HG03095 (cell line): Measurements from ENCODE around the gene IL22RA2.
A peak's percentile ranks its signal among the peaks of the same experiment; 100 is the strongest.
"Not testable (repeated sequence)": the region's sequence is repeated elsewhere in the genome, so short reads cannot be mapped to it uniquely, and the experiment has no call there.

Source experiments
- ATAC-seq: cut with Tn5 transposase; IDR thresholded peaks from one replicate; pipeline ENCODE4 v1.9.1; 2021; ENCODE audit warnings: moderate library complexity; ENCODE audit not compliant: unreplicated experiment

IL22RA2 gene

DNA sequence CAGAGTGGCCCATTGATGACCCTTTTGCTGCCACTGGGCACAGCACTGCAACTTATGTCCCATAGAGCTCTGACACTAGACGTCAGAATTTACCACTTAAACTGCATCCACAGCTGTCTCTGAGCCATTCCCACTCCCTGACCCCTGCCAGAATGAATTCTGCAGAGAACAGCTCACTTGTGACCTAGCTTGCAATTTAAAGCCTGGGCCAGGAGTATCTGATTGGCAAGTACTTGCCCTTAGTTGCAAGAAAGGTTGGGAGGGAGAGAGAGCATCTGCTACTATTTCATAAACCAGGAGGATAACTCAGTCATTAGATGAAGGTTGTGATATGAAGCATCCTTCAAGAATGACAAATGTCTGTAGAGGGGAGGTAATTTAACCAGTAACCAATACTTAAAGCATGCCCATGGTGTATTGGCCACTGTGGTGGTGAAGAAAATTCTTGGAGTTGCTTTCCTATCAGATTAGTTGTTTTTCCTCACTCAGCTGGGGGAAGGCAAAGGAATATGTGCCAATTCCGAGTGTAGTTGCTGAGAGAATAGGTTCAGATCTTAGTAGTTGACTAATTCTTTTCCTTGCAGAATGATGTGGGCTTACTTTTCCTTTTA lies 46.5 kb downstream of the IL22RA2 start:
- no peak for ATAC-seq

GRCh38 chr6:137123078-137123477 lies 50.4 kb downstream of the IL22RA2 start:
- no peak for ATAC-seq

GRCh38 chr6:137122612-137123011 lies 50.8 kb downstream of the IL22RA2 start:
- ATAC-seq: peak; percentile 61

DNA sequence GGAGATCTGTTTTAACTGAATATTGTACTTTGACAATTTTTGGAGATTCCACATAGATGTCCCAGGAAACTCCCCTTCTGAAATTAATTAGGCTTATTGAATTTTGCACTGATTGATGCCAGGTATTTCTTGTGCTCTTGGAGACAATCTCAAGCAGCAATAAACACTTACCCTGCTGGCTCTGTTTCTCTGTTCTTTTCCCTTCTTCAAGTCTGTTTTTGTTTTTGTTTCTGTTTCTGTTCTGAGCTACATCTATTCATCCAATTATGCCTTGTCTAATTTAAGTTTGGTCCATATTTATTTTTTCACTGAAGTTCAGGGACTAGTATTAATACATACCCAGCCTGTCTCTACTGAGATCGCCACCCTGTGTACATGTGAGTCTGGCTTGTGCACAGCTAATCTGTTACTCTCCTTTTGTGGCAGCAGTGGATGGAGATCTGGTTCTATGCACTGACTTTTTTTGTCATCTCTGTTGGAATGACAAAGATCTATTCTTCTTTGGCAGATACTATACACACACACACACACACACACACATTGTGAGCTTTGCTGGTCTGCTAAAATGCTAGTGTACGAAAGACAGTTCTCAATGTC lies 51.9 kb downstream of the IL22RA2 start:
- ATAC-seq: peak; percentile 44

DNA sequence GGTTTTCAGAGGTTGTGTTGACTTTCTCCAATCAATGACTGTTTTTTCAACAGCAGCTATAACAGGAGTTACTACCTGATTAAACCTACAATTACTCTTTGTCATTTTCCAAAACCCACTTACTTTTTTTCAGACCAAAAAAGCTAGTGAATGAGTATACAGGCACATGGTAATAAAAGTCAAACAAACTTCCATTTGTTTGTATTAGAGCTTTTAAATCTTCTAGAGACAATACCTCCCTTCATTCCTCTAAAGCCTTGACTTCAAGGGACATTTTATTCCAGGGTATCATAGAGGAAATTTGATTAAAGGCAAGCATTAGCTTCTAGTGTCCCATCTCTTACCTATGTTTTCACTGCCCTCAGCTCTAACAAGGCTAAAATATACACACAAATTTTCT lies 52.7 kb downstream of the IL22RA2 start:
- no peak for ATAC-seq

- no peak for ATAC-seq
These were observed 54.0 kb downstream of the IL22RA2 start for GRCh38 chr6:137119196-137120104.

- ATAC-seq: no peak
These were observed 55.9 kb downstream of the IL22RA2 start for GRCh38 chr6:137117581-137117980.

DNA sequence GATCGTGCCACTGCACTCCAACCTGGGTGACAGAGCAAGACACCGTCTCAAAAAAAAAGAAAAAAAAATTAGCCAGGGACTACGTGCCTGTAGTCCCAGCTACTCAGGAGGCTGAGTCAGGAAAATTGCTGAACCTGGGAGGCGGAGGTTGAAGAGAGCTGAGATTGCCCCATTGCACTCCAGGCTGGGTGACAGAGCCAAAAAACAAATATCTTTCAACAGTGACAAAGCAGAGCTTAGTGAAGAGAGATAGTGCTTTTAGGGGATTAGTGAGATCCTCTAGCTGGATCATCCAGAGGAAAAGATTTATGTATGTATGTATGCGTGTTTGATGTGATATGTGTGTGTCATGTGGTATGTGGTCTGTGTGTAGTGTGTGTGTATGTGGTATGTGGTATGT lies 56.6 kb downstream of the IL22RA2 start:
- ATAC-seq: no peak

- ATAC-seq: no peak
These were observed 57.8 kb downstream of the IL22RA2 start for GRCh38 chr6:137115658-137116057.

DNA sequence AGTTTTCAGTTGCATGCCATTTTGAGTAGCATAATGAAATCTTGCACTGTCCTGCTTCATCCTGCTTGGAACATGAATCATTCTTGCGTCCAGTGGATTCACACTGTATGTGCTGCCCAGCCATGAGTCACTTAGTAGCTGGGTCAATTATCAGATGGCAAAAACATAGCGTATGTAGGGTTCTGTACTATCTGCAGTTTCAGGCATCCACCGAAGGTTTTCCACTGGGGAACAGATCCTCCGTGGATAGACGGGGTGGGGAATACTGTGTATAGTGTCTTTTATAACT lies 61.4 kb downstream of the IL22RA2 start:
- ATAC-seq: no peak

GRCh38 chr6:137111296-137112066 lies 62.0 kb downstream of the IL22RA2 start:
- ATAC-seq: no peak

DNA sequence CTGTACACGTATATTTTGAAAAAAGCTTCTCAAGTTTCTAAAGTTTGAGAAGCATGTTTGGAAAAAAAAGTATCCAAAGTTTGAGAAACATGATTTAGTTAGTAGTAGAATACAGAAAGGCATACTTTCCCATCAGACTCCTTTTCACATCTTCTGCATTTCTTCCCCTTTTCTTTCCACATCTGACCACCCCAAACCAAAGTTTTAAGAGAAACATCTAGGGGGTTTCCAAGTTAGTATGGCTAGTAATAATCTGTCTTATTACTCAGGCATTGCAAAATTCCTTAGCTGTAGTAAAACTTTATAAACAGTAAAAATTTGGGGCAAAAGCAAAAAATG lies 65.7 kb downstream of the IL22RA2 start:
- no peak for ATAC-seq

- not testable (repeated sequence) for ATAC-seq
These were observed 66.2 kb downstream of the IL22RA2 start for GRCh38 chr6:137107047-137107766.

- no peak for ATAC-seq
These were observed 67.3 kb downstream of the IL22RA2 start for GRCh38 chr6:137106183-137106582.

DNA sequence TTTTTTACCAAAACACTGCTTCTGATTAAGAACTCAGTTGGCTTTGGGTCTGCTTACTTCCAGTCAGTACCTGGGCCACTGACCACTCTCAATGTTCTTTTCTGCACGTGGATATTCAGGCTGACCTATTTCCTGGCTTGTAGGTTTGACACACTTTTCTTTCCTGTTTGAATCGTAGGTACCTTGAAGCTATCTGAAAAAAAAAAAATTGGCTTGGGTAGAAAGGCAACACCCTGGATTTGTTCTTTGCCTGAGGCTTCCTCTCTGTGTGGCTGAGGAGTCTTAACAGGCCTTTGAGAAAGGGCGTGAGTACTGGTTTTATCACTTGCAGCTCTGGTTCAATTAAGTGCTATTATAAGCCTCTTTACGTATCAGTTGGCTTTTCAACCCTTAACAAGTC lies 68.1 kb downstream of the IL22RA2 start:
- ATAC-seq: no peak

DNA sequence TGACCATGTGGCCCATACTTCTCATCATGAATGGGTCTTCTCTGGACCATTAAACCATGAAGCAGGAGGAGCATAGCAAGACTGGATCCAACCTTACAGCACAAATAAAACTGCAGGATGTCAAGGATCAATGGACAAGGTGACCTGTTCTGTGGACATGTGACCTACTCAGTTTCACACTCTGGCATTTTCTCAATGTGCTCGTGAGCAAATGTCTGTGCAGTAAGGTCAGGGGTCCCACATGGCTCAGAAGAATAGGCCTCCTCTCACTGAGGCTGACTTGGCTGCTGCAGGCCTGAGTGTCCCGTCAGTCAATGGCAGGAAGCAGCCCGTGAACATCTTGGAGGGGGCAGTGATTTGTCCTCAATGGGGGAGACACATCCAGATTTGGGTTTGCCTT lies 68.5 kb downstream of the IL22RA2 start:
- no peak for ATAC-seq

DNA sequence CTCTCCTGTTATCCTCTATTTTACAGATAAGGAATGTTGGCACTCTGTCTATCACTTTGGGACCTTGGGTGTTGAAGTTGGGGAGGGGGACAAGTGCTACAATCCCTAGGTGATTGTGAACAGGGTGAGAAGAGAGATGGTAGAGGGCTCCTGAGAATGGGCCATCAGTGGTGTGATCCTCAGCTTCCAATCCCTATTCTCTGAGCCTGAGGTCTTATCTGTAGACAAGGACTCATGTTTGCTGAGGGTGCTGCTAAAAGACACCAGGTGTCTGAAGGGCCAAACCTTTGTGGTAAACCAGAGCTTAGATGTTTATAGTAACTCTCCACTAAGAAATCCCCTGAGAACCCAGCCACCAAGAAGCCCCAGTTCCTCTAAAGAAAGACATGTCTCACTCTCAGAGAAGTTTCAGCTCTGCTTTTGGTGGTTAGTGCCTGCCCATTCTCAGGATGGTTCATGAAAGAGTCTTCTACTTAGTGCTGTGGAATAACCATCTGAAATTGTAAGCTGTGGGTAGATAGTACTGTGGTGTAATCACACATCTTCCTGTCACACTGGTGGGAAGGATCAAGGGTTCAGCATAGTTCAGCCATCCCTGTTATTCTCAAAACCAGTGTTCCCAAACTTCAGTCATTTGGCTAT lies 70.5 kb downstream of the IL22RA2 start:
- ATAC-seq: peak; percentile 85

- peak; percentile 22 for ATAC-seq
These were observed 71.2 kb downstream of the IL22RA2 start for GRCh38 chr6:137102050-137102848.

DNA sequence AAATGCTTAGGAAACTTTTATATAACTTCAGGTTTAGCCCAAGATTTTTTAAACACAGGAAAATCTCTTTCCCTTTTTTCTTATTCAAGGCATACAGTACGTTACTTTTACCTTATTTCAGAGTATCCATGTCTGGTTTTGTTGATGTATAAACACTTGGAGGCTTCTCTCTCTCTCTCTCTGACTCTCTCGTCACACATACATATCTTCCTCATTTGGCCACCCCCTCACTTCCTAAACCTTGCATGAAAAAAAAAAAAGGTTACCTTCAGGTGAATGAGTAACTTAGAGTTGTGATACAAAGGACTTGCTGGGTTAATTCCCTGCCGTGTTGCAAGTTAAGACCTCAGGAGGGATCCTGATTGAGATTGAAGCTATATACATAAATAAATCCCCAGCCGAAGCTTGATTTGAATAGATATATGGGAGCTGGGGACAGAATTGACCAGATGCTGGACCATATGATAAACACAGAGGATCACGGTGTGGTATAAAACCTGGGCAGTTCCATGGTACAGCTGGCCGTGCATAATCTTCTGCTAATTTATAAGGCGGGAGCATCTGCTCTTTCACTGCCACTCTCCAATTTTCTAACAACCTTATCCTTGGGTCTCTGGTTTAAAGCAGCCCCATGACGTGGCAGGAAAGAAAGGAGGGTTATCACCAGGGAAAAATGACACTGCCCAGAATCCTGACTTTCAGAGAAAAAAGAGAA lies 73.6 kb downstream of the IL22RA2 start:
- no peak for ATAC-seq
